Ramos (cell line): ENCODE data around the gene MPC1L.

Experiments
- in situ Hi-C: fragments of 300-500 bp; cut with MboI; formaldehyde crosslinking; loops from one replicate; pipeline ENCODE4 v1.14.3; 2022; ENCODE audit warnings: low sequenced_read_pairs; ENCODE audit not compliant: unreplicated experiment

Gene MPC1L

DNA sequence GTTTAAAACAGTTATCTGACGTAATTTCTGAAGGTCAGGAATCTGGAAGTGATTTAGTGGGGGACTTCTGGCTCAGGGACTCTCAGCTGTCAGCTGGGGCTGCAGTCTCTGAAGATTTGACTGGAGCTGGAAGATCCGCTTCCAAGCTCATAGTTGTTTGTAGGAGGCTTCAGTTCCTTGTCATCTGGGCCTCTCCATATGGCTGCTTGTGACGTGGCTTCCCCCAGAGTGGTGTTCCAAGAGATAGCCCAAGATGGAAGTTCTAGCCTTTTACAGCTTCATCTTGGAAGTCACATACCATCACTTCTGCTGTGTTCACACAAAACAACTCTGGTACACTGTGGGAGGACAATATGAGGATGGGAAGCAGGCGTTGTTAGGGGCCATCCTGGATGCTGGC is 2.1 kb downstream of the MPC1L start:
- in situ Hi-C loops, result no loop called here

DNA sequence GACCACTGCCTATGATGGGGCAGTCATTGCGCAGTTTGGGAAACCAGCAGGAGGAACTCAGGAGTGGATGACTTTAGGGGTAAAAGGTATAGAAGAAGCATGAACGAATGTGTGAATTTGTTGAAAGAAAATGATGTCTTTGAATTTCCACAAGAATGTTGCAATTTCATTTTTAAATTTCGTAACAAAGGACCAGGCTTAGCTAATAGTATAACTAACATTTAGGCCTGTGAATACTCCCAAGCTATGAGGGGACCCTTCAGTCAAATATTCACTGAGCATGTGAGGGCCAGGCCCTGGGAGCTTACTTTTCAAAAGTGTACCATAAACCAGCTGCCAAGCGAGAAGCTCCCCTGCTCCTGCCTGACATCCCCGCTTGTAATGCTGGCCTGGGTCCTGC is 5.3 kb downstream of the MPC1L start:
- in situ Hi-C loops, result no loop called here

DNA sequence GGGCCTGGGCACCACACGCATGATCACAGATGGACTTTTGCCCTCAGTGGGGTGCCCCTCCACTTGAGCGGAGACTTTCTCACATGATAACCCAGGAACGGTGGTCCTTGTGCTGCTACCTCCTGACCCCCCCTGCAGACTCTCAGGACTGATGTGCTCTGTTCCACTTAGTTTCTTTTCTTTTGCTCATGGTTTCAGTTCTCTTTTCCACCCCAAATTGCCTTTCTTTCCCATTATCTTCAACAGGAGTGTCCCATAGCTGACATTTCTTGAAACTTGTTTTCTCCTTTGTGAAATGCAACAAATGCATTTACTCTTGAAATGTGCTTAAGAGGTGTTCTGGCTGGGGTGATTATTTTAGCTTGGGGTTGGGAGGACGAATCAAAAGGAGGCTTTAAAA is 9.0 kb downstream of the MPC1L start:
- in situ Hi-C loops, result no loop called here

DNA sequence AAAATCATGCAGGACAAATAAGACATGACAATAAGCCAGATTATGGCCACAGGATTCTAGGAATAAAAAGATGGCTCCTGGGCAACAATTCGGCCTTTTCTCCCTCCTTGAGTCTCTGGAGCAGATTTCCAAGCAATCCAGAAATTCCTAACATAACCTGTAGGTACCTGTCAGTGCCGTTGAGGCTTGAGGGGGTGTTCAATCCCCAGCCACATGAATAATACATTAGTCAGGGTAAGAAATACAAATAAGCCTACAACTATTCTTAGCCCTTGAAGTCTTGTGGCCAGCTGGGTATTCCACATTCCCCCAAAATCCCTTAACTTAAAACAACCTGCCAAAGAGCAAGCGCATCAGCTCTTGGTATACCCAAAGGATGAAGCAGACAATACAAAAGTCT is 14.5 kb downstream of the MPC1L start:
- in situ Hi-C loops, result no loop called here

DNA sequence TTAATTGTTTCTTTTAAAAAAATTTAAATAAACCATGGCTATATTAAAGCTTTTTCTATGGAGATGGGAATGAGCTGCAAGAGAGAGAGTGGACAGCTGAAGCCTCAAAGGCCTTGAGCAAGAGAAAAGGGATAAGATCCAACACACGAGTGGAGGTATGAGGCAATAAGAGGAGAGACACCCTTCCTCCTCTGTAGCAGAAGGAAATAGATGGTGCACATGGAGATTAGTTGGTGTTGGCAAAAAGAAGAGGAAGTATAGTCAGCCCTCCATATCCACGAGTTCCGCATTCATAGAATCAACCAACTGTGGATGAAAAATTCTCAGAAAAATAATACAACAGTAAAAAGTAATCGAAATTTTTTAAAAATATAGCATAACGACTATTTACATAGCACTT is 20.9 kb downstream of the MPC1L start:
- in situ Hi-C loops, result no loop called here

DNA sequence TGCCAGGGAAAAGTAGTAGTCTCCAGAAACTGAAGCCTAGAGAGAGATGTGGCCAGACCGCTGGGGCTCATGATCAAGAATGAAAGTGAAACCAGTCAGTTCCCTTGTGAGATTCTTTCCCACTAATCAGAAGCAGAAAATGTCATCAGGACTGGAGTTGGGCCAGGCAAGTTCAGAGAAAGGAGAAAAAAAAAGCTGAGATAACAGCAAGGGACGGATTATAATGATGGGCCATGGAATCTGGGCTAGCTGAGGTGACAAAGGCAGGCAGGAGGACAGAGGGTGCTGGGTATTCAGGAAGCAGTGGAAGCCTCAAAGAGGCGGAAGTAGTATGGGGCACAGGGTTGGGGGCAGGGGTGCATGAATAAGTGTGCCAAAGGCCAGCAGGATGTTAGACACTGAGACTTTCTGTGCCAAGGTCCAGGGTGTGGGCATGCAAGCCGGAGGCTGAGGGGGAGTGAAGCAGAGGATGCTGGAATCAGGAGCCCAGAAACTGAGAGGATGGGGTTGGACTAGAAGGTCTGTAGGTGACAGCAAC is 21.7 kb downstream of the MPC1L start:
- in situ Hi-C loops, result no loop called here

DNA sequence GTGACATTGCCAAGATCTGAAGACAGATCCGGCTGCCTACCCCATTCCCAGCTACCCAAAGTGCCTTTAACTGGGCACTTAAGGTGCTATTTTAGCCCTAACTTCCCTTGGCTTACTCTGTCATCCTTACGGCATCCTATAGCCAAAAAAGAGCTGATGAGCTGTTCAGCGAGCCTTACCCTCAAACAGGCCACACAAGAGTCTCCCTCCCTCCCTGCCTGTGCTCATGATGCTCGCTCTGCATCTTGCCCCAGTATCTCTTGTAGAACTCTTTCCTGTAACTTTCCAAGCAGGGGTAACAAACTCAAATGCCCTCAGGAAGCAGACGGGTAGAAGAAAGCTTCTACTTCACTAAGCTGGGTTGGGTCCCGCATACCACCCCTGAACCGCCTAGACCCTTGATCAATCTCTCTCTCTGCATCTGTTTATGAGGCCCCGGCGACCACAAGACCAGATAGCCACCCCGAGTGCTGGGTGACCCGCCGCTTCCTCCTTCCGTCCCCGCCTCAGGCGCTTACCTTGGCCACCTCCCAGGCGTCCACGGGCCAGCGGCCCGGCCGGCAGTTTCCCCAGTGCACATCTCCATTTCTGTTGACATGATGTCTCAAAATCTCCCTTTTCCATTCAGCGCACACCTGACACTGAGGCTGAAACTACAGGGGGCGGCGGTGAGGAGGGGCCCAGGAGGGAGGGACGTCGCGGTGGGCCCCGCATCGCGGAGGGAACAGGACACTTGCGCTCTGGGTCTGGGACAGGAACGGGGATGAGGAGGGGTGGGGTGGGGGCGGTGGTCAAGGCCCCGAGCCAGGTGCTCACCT is 23.5 kb downstream of the MPC1L start:
- in situ Hi-C loops, result no loop called here

DNA sequence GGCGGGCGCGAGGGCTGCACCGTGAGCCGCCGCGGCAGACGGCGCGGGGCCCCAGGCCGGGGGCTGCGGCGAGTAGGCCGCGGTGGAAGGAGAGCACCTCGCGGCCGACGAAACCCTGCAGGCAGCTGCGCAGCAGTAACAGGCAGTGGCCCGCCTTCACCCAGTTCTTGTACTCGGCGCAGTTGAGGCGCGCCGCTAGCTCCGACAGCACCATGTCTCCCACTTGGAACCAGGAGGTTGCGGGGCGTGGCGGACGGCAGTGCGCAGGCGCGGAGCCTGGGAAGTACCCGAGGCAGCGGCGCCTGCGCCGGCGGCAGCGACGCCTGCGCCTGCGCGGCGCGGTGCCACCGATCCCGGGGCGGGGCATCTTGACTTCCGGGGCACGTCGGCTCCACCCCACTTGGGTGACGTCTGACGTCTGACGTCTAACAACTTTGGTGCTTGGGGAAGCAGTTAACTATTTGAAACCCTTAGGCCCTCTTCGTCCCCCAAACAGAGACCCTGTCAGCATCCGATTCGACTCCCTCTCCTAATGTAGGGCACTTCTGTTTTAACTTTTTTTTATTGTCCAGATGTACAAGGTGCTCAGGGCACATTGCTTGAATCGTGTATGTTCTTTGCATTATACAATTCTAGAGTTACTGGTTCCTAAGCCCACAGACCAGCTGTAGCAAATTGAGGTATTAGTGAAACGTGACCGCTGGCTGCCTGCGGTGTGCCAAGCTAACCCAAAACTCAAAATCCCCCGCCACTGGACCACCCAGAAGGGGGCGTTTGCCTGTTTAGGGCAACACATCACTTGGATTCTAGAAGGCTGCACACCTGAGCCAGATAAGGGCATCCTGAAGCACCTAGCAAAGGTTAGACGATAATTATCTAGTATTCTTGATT is 24.3 kb downstream of the MPC1L start, which contains the start of gene CXorf38:
CXorf38 (minus strand) TSS at position 255 of the 891 bp plus-strand sequence; CDS start at position 214, 41 bp downstream.
- in situ Hi-C loops, result no loop called here

DNA sequence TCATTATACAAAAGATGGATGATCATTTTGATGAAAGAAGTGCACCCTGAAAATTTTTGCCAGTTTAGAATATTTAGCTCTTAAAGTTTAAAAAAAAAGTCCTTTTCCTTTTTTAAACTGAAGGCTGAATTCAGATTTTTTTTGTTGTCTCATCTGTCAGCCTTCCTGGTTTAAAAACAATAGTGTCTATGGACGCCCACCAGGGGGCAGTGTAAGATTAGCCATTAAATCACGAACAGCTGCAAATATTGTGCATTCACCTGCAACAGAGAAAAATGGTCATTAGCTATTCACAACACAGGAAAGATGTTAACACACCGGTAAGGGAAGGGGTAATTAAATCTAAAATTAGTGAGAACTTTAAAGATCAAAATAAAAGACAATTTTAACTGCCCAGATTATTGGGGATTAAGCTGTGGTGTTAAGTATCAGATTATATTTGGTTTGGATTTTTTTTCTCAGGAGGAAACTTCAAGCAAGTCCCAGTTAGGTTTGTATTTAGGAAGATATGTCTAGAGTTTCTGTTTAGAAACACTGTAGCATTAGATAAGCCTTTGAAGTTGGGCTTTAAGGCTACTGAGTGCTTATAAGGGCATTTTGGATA is 28.5 kb downstream of the MPC1L start:
- in situ Hi-C loops, result loop anchor here (10.0 kb wide), 1 partner anchor 143 kb away; no protein-coding TSS in a partner anchor

DNA sequence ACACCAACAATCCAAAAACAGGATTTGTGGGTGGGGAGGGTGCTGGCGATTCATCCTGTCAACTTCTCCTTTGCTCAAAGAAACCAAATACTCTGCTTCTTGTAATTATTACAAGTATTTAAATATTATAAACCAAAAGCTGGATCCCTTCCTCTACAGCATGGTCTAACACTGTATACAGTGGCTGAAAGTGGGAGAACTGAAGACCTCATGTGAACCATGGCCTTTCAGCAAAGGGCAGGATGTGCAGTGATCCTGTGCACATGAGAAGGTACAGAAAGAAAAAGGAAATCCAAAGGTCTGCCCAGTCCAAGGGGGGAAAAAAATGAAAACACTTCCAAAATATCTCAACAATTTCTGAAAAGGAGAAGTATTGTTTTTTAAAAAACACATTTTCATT is 29.4 kb downstream of the MPC1L start:
- in situ Hi-C loops, result loop anchor here (10.0 kb wide), 1 partner anchor 142 kb away; no protein-coding TSS in a partner anchor

DNA sequence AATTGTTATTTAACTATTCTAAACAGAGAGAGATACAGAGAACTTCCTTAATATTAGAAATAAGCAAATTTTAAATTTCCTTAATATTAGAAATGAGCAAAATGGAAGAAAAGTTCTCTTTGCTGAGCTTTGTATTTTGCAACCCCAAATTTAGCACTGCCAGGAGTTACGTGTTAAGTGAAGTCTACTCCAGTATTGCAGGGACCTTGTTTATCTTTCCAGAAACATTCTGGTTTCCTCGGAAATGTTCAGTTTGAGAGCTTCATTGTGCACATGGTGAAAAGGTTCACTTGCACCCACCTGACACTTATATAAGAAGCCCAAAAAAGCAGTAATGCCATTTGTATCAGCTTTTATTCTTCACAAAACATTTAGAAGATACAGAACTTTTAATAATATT is 30.3 kb downstream of the MPC1L start:
- in situ Hi-C loops, result loop anchor here (10.0 kb wide), 1 partner anchor 141 kb away; no protein-coding TSS in a partner anchor

DNA sequence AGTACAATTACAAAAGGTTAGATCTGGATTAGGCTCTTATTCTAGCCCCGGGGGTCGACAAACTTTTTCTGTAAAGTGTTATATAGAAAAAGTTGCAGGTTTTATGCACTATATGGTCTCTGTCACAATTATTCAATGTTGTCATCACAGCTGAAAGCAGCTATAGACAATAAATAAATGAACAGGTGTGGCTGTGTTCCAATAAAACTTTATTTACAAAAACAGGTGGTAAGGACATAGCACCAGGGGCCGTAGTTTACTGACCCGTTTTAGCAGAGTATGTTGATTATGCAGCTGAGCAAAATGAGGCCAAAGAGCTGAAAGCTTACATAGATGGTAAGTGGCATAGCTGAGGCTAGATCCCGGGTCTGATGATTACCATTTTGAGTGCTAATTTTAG is 37.2 kb downstream of the MPC1L start:
- in situ Hi-C loops, result no loop called here

DNA sequence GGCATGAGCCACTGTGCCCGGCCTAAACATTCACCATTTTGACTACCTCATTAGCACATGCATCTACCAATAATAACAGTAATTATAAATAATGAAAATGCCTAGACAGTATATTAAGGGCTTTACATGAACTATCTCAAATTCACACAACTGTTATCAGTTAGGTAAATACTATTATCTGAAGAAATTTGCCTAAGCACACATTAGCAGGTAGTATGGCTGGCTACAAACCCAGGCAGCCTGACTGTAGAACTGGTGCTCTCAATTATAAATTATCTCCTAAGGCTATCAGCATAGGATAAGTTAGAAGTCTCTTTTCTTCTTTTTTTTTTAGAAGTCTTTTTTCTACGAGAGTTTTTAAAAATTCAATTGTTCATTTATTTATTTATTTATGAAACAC is 38.3 kb downstream of the MPC1L start:
- in situ Hi-C loops, result no loop called here

DNA sequence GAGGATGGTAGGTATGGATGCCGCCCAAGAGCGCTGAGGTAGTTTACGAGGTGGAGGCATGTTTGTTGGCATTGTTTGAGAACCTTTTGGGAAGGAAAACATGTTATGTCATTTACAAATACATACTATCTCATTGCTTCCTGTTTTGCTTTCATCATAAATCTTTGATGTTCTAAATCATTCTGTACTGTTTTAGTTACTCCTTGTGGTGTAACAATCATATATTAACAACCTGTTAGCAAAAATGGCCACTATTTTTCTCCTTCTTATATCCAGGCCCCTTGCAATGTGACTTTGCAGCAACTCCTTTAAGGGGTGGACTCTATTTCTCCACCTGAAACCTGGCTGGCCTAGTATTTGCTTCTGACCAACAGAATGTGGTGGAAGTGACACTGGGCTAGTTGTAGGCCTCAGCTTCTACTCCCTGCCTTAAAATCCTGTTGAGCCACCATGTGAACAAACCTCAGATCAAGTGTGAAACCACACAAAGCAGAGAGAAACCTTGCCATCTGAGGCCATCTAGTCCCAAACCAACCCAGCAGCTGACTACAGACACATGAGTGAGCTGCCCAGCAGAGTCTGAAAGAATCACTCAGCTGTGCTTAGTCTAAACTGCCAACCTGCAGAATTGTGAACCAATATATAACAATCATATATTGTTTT is 40.0 kb downstream of the MPC1L start:
- in situ Hi-C loops, result no loop called here

DNA sequence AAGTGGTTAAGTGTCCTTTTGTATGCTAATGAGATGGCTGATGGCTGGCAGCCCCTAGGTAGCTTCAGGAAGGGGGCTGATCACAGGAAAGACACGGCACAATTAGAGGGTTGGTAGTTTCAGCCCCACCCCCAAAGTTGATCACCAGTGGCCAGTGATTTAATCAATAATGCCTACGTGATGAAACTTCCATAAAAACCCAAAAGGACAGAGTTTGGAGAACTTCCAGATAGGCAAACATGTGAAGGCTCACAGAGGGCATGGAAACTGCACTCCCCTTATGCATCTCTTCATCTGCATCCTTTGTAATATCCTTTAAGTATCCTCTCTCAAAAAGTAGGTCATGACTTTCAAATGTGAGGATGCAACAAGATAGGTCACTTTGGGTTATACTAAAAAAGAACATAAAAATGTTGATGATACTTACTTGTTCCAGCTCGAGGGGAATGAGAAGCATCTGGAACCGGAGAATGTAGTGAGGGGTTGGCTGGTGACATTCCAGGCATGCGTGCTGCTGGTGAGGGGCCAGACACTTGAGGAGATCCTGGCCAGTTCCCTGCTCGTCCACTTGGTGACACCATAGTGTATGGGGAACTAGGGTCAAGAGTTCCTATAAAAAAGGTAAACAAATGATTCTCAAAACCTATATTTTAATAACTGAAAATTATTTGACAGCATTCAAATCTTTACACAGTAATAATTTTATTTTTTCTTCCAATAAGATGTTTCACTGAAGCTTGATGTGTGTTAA is 40.8 kb downstream of the MPC1L start:
- in situ Hi-C loops, result no loop called here

DNA sequence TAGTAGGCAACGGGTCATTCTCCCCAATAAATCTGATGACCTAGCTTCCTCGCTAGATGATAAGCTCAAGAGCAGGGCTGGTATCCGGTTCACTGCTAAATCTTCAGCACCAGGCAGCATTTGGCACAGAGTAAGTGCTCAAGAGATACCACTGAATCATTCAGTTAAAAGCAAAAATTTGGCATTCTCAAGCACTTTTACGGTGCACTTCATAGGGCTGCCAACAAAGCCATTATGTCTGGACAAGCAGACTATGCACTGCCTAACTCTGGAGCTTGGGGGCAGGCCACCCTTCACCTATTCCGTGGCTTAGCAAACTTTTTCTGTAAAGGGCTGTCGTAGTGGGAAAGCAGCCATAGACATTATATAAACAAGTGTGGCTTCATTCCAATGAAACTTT is 47.9 kb downstream of the MPC1L start:
- in situ Hi-C loops, result no loop called here
